Lower leg skin (tissue), 3 donors: ENCODE results near the gene ZBTB20.

Experiments
- CTCF ChIP-seq, 3 donors: fragments of 450-650 bp; IDR thresholded peaks; one replicate each; pipeline ENCODE4 v1.5.1; 2016; ENCODE audit warnings: antibody characterized with exemption in 3 of 3, mild to moderate bottlenecking in 3 of 3, moderate library complexity in 2 of 3
- POLR2A ChIP-seq, 2 donors: fragments of 450-650 bp; IDR thresholded peaks; one replicate each; pipeline ENCODE4 v1.6.1; 2016 to 2017; ENCODE audit warnings: antibody characterized with exemption in 2 of 2, mild to moderate bottlenecking in 1 of 2, moderate library complexity in 1 of 2

- no peak for TF ChIP-seq POLR2A (IDR thresholded peaks at IDR 0.05)
- TF ChIP-seq CTCF (IDR thresholded peaks at IDR 0.05) = no peak
These were observed 503.9 kb downstream of the ZBTB20 start for GRCh38 chr3:114642951-114643741.
